Lower leg skin (tissue), 4 donors: ENCODE measurements around the gene COL4A2. TPM values are rescaled to one million over a fixed set of nuclear protein-coding genes. Genes with fewer than 3 reads are reported as not detected.

Experiments
- DNase-seq, 2 donors: peaks; one replicate each; pipeline ENCODE4 v3.0.0-alpha.2; 2019; ENCODE audit warnings: low spot score in 2 of 2
- H3K4me3 ChIP-seq: fragments of 200-600 bp; sonication (generic); 2 replicates; pipeline ENCODE4 v1.5.1; 2017; ENCODE audit warnings: mild to moderate bottlenecking, low read depth; ENCODE audit not compliant: poor library complexity, severe bottlenecking
- CTCF ChIP-seq, 3 donors: fragments of 450-650 bp; IDR thresholded peaks; one replicate each; pipeline ENCODE4 v1.5.1; 2016; ENCODE audit warnings: antibody characterized with exemption in 3 of 3, mild to moderate bottlenecking in 3 of 3, moderate library complexity in 2 of 3
- POLR2A ChIP-seq, 2 donors: fragments of 450-650 bp; IDR thresholded peaks; one replicate each; pipeline ENCODE4 v1.6.1; 2016 to 2017; ENCODE audit warnings: antibody characterized with exemption in 2 of 2, mild to moderate bottlenecking in 1 of 2, moderate library complexity in 1 of 2
- WGBS, 2 donors: methylation state at CpG; one replicate each; pipeline ENCODE4 v1.1.5; 2018; 5-methylcytosine and 5-hydroxymethylcytosine counted together
- intact Hi-C: fragments of 100-400 bp; cut with DNase I; formaldehyde crosslinking; loops from one replicate; pipeline ENCODE4 v1.15.0; 2023; ENCODE audit warnings: low total_unique reads
- total RNA-seq, 4 donors: library from RNA; depleted of rRNA; stranded (reverse); fragments of >200 nt; gene quantifications; one replicate each; pipeline ENCODE4 v1.1.0, GENCODE V29; 2016

COL4A2 gene
- total RNA-seq, 4 donors from 2014 or later, result 40.8 to 119 (median 58.9) TPM

DNA sequence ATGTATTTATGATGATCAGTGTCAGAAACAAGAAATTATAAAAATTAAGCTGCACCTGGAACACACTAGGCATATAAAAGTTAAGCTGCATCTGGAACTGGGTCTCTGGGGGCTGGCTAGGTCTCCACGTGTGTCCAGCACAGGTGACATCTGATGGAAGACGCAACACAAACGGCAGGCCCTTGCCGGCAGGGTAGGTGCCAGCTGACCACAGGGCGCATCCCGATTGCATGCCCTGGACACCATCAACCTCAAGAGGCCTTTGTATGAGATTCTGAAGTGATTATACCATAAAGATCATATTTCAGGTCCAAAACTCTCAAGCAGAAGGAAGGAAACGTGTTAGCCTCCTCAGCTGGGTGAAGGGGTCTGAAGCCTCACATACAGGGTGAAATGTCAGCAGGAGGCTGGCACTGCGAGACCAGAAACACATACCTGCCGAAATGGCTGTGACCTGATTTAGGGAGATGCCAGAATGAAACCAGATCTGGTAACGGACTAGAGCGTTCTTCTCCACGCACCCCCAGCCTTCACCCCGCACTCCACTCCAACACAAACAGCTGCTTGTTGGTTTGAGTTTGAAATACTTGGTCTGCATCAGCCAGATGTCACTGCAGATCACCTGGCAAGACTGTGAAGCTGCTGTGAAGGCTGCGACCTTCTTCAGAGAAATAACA, 37.4 kb upstream of the COL4A2 start:
- no peak overlapping the region for H3K4me3 ChIP-seq
- TF ChIP-seq CTCF (IDR thresholded peaks at IDR 0.05) (no peak), POLR2A (IDR thresholded peaks at IDR 0.05) (no peak)
- intact Hi-C loops, result no loop called here
- WGBS, 2 donors, result 89 to 92% methylated on average over 14 of the region's 14 CpGs
- DNase-seq, result peak; percentile 10 to 76

- peak; percentile 9 to 58 for DNase-seq
- TF ChIP-seq POLR2A (IDR thresholded peaks at IDR 0.05), result no peak
- TF ChIP-seq CTCF (IDR thresholded peaks at IDR 0.05), result no peak
- intact Hi-C loops, result no loop called here
- WGBS, 2 donors, result 80 to 81% methylated on average over 7 of the region's 7 CpGs
- no peak overlapping the region for H3K4me3 ChIP-seq
Measured at GRCh38 chr13:110270507-110270906, 36.6 kb upstream of the COL4A2 start.

GRCh38 chr13:110271313-110271712, 35.8 kb upstream of the COL4A2 start:
- WGBS, 2 donors, result 77 to 79% methylated on average over 5 of the region's 5 CpGs
- intact Hi-C loops, result no loop called here
- TF ChIP-seq POLR2A (IDR thresholded peaks at IDR 0.05) (no peak), CTCF (IDR thresholded peaks at IDR 0.05) (no peak)
- peak; percentile 11 to 77 for DNase-seq
- H3K4me3 ChIP-seq, result no peak overlapping the region

- intact Hi-C loops, result no loop called here
- 90 to 96% methylated on average over 5 of the region's 5 CpGs for WGBS, 2 donors
- TF ChIP-seq POLR2A (IDR thresholded peaks at IDR 0.05), result no peak
- TF ChIP-seq CTCF (IDR thresholded peaks at IDR 0.05), result no peak
- DNase-seq, result peak; percentile 7 to 21
- no peak overlapping the region for H3K4me3 ChIP-seq
Measured at GRCh38 chr13:110272227-110272626, 34.9 kb upstream of the COL4A2 start.

DNA sequence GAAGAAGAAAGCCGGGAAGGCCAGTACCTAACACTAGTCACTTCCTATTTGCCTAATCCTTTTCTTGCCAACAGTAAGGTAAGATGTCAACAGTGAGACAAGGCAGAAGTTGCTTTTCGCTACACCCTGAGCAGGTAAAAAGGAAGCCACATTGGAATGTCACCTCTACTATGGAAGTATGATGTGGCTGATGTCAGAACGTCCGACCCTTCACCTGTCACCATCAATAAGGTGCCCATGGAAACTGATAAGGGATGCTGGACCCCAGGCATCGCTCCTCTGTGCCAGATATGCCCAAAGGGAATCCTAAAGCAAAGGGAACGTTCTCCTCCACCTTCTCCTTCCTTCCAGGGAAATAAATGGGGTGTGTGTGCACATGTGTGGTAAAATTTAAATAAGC, 34.4 kb upstream of the COL4A2 start:
- TF ChIP-seq CTCF (IDR thresholded peaks at IDR 0.05) (no peak), POLR2A (IDR thresholded peaks at IDR 0.05) (no peak)
- intact Hi-C loops, result no loop called here
- H3K4me3 ChIP-seq, result no peak overlapping the region
- WGBS, 2 donors, result 90 to 92% methylated on average over 6 of the region's 6 CpGs
- peak; percentile 9 to 53 for DNase-seq

- intact Hi-C loops, result no loop called here
- TF ChIP-seq CTCF (IDR thresholded peaks at IDR 0.05) (no peak), POLR2A (IDR thresholded peaks at IDR 0.05) (no peak)
- DNase-seq, result peak in 1 of 2 donors; percentile 57
- no peak overlapping the region for H3K4me3 ChIP-seq
- 83 to 85% methylated on average over 6 of the region's 6 CpGs for WGBS, 2 donors
Measured at GRCh38 chr13:110273254-110273653, 33.8 kb upstream of the COL4A2 start.
